ENCODE measurements around the gene EEIG2.

EEIG2 gene

GRCh38 chr1:108523829-108524228 is 36.1 kb upstream of the EEIG2 start:
- DNase-seq (ENCODE audit: low read depth in 2 of 2), result no peak
- no peak for TF ChIP-seq CTCF (IDR thresholded peaks at IDR 0.05; ENCODE audit: low read depth, low read length)
- H3K4me3 ChIP-seq (replicated peaks in 1 of 2; ENCODE audit: low read depth in 2 of 2, low read length in 2 of 2), result no peak overlapping the region

- no peak for TF ChIP-seq CTCF (IDR thresholded peaks at IDR 0.05; ENCODE audit: low read depth, low read length)
- no peak for DNase-seq (ENCODE audit: low read depth in 2 of 2)
- H3K4me3 ChIP-seq (replicated peaks in 1 of 2; ENCODE audit: low read depth in 2 of 2, low read length in 2 of 2), result no peak overlapping the region
These were observed 35.2 kb upstream of the EEIG2 start for GRCh38 chr1:108524676-108525075.

- H3K4me3 ChIP-seq (replicated peaks in 1 of 2; ENCODE audit: low read depth in 2 of 2, low read length in 2 of 2), result no peak overlapping the region
- TF ChIP-seq CTCF (IDR thresholded peaks at IDR 0.05; ENCODE audit: low read depth, low read length), result no peak
- DNase-seq (ENCODE audit: low read depth in 2 of 2), result no peak
These were observed 32.8 kb upstream of the EEIG2 start for GRCh38 chr1:108527135-108527534.

- TF ChIP-seq CTCF (IDR thresholded peaks at IDR 0.05; ENCODE audit: low read depth, low read length), result no peak
- DNase-seq (ENCODE audit: low read depth in 2 of 2), result no peak
- H3K4me3 ChIP-seq (replicated peaks in 1 of 2; ENCODE audit: low read depth in 2 of 2, low read length in 2 of 2), result no peak overlapping the region
These were observed 32.1 kb upstream of the EEIG2 start for GRCh38 chr1:108527837-108528236.

GRCh38 chr1:108531444-108531843 is 28.5 kb upstream of the EEIG2 start:
- DNase-seq (ENCODE audit: low read depth in 2 of 2), result peak in 1 of 2 donors; percentile 16
- no peak overlapping the region for H3K4me3 ChIP-seq (replicated peaks in 1 of 2; ENCODE audit: low read depth in 2 of 2, low read length in 2 of 2)
- TF ChIP-seq CTCF (IDR thresholded peaks at IDR 0.05; ENCODE audit: low read depth, low read length), result no peak

- no peak overlapping the region for H3K4me3 ChIP-seq (replicated peaks in 1 of 2; ENCODE audit: low read depth in 2 of 2, low read length in 2 of 2)
- TF ChIP-seq CTCF (IDR thresholded peaks at IDR 0.05; ENCODE audit: low read depth, low read length), result no peak
- no peak for DNase-seq (ENCODE audit: low read depth in 2 of 2)
These were observed 27.2 kb upstream of the EEIG2 start for GRCh38 chr1:108532730-108533129.

- TF ChIP-seq CTCF (IDR thresholded peaks at IDR 0.05; ENCODE audit: low read depth, low read length), result no peak
- DNase-seq (ENCODE audit: low read depth in 2 of 2), result no peak
These were observed 26.4 kb upstream of the EEIG2 start for GRCh38 chr1:108533351-108534083.

More at GRCh38 chr1:108533351-108534083, 26.4 kb upstream of the EEIG2 start:
- no peak overlapping the region for H3K4me3 ChIP-seq (replicated peaks in 1 of 2; ENCODE audit: low read depth in 2 of 2, low read length in 2 of 2)

Data from cardiac fibroblast (primary cell).